IMR-90 (cell line): ENCODE measurements around the gene MTPN. TPM values are rescaled to one million over a fixed set of nuclear protein-coding genes. Genes with fewer than 3 reads are reported as not detected.

Source experiments
- ATAC-seq: fragments of 200-7000 bp; cut with Tn5 transposase; 2 replicates; pipeline ENCODE4 v1.9.1; 2020; ENCODE audit warnings: low read depth, mild to moderate bottlenecking, moderate library complexity
- BruUV-seq: library from RNA; stranded (reverse); fragments of 400-500 nt; replicated peaks from 2 replicates; lab custom pipeline; 2021; lab: Mats Ljungman, UMichigan
- CTCF ChIA-PET: fragments of 300-600 bp; formaldehyde crosslinking; extraction: SDS; loops from one replicate; lab custom pipeline; 2021; ENCODE audit warnings: antibody characterized with exemption; lab: Yijun Ruan, JAX
- POLR2A ChIA-PET: fragments of 300-600 bp; sonication (Branson Sonifier 250); formaldehyde crosslinking; loops from one replicate; lab custom pipeline; 2022; ENCODE audit warnings: antibody characterized with exemption; ENCODE audit not compliant: unreplicated experiment; lab: Charles Lee
- DNase-seq: peaks from one replicate; pipeline ENCODE4 v3.0.0; 2013
- H2AFZ ChIP-seq: replicated peaks from 2 replicates; pipeline ENCODE3; 2013; ENCODE audit warnings: low read length, mild to moderate bottlenecking; ENCODE audit not compliant: poor library complexity
- H2AK5ac ChIP-seq: 2 replicates; pipeline ENCODE4 v1.6.1; 2013; ENCODE audit warnings: low read depth, low read length, inconsistent platforms
- H2AK9ac ChIP-seq: replicated peaks from 2 replicates; pipeline ENCODE3; 2013; ENCODE audit warnings: mild to moderate bottlenecking, low read depth, low read length, moderate library complexity; ENCODE audit not compliant: poor library complexity
- H2BK120ac ChIP-seq: 2 replicates; pipeline ENCODE4 v1.6.1; 2013; ENCODE audit warnings: low read depth, low read length, inconsistent platforms
- H2BK15ac ChIP-seq: 3 replicates; pipeline ENCODE4 v1.6.1; 2013; ENCODE audit warnings: low read depth, low read length, inconsistent platforms
- H2BK20ac ChIP-seq: 2 replicates; pipeline ENCODE4 v1.6.1; 2013; ENCODE audit warnings: low read depth, mild to moderate bottlenecking, inconsistent platforms, low read length, moderate library complexity
- H2BK5ac ChIP-seq: 2 replicates; pipeline ENCODE4 v1.6.1; 2013; ENCODE audit warnings: mild to moderate bottlenecking, low read depth, low read length, inconsistent platforms; ENCODE audit not compliant: poor library complexity, severe bottlenecking
- H3K14ac ChIP-seq: replicated peaks from 2 replicates; pipeline ENCODE4 v1.6.1; 2013; ENCODE audit warnings: low read depth, low read length, inconsistent platforms
- H3K18ac ChIP-seq: 2 replicates; pipeline ENCODE4 v1.6.1; 2013; ENCODE audit warnings: low read depth, low read length, control low read depth
- H3K23ac ChIP-seq: 2 replicates; pipeline ENCODE4 v1.6.1; 2013; ENCODE audit warnings: low read depth, low read length, inconsistent platforms
- H3K27ac ChIP-seq: 2 replicates; pipeline ENCODE4 v1.5.1; 2013; ENCODE audit warnings: mild to moderate bottlenecking, control low read depth, low read length; ENCODE audit not compliant: insufficient read depth
- H3K27me3 ChIP-seq: 2 replicates; pipeline ENCODE4 v1.6.1; 2013; ENCODE audit warnings: low read length; ENCODE audit not compliant: control insufficient read depth, insufficient read depth
- H3K36me3 ChIP-seq: 2 replicates; pipeline ENCODE4 v1.6.1; 2013; ENCODE audit warnings: low read length, mixed read lengths; ENCODE audit not compliant: control insufficient read depth, insufficient read depth
- H3K4ac ChIP-seq: 2 replicates; pipeline ENCODE4 v1.6.1; 2013; ENCODE audit warnings: low read depth, low read length, inconsistent platforms
- H3K4me1 ChIP-seq: 2 replicates; pipeline ENCODE4 v1.6.1; 2013; ENCODE audit warnings: low read length, mixed read lengths; ENCODE audit not compliant: control insufficient read depth, insufficient read depth
- H3K4me2 ChIP-seq: 2 replicates; pipeline ENCODE4 v1.6.1; 2013; ENCODE audit warnings: low read depth, mild to moderate bottlenecking, control low read depth, low read length, moderate library complexity
- H3K4me3 ChIP-seq: 2 replicates; pipeline ENCODE4 v1.5.1; 2013; ENCODE audit warnings: low read depth, mild to moderate bottlenecking, control low read depth, low read length, moderate library complexity; ENCODE audit not compliant: insufficient read depth
- H3K56ac ChIP-seq: 2 replicates; pipeline ENCODE4 v1.6.1; 2013; ENCODE audit warnings: low read length, inconsistent platforms; ENCODE audit not compliant: insufficient read depth; ENCODE audit errors: extremely low read depth
- H3K79me1 ChIP-seq, 2 experiments: 2 replicates each; pipeline ENCODE4 v1.6.1; 2013; ENCODE audit warnings: low read length in 2 of 2, inconsistent platforms in 1 of 2, low read depth in 1 of 2
- H3K9ac ChIP-seq: 2 replicates; pipeline ENCODE4 v1.6.1; 2013; ENCODE audit warnings: low read depth, low read length, control low read depth
- H3K9me1 ChIP-seq: 2 replicates; pipeline ENCODE4 v1.6.1; 2013; ENCODE audit warnings: low read length, inconsistent platforms; ENCODE audit not compliant: insufficient read depth
- H3K9me3 ChIP-seq: 2 replicates; pipeline ENCODE4 v1.6.1; 2013; ENCODE audit warnings: low read length; ENCODE audit not compliant: control insufficient read depth, insufficient read depth
- H4K20me1 ChIP-seq: 2 replicates; pipeline ENCODE4 v1.6.1; 2013; ENCODE audit warnings: low read length, inconsistent platforms; ENCODE audit not compliant: insufficient read depth
- H4K5ac ChIP-seq: 2 replicates; pipeline ENCODE4 v1.6.1; 2013; ENCODE audit warnings: mild to moderate bottlenecking, low read depth, low read length, control low read depth
- H4K8ac ChIP-seq, 2 experiments: 2 replicates each; pipeline ENCODE4 v1.6.1; 2013; ENCODE audit warnings: low read depth in 2 of 2, low read length in 2 of 2, control low read depth in 1 of 2, inconsistent platforms in 1 of 2
- H4K91ac ChIP-seq: 2 replicates; pipeline ENCODE4 v1.6.1; 2013; ENCODE audit warnings: low read depth, low read length, inconsistent platforms; ENCODE audit not compliant: insufficient read depth
- BHLHE40 ChIP-seq: fragments of 150-350 bp; IDR thresholded peaks from 2 replicates; pipeline ENCODE4 v1.6.1; 2016; ENCODE audit warnings: mild to moderate bottlenecking, low read depth, low read length
- CEBPB ChIP-seq: IDR thresholded peaks from 2 replicates; pipeline ENCODE4 v1.6.1; 2012; ENCODE audit warnings: low read depth, low read length, improper control_type of control experiment
- WGBS, 2 experiments: methylation state at CpG; one replicate each; pipeline versions ENCODE4 v1.1.5 to v1.1.7; 2013; ENCODE audit warnings: missing lambda C conversion rate in 2 of 2; ENCODE audit not compliant: insufficient read length in 1 of 2; ENCODE audit errors: extremely low coverage in 2 of 2; 5-methylcytosine and 5-hydroxymethylcytosine counted together
- dilution Hi-C: fragments of 300-500 bp; cut with HindIII; formaldehyde crosslinking; loops from one replicate; pipeline ENCODE4 v1.14.3; 2018; ENCODE audit warnings: low sequenced_read_pairs; ENCODE audit not compliant: unreplicated experiment
- in situ Hi-C: fragments of 300-500 bp; cut with MboI; formaldehyde crosslinking; loops from 3 replicates; pipeline ENCODE4 v1.14.3; 2019; ENCODE audit warnings: low sequenced_read_pairs, inconsistent platforms, mixed read lengths
- intact Hi-C: fragments of 100-400 bp; cut with micrococcal nuclease; formaldehyde crosslinking; loops from 2 replicates; pipeline ENCODE4 v1.10.0; 2022
- polyA plus RNA-seq, 3 experiments: library from polyadenylated mRNA; depleted of rRNA; stranded (reverse); fragments of >200 nt; gene quantifications; 2 replicates each; pipeline ENCODE4 v1.2.3, GENCODE V29; 2012; ENCODE audit warnings: low replicate concordance in 1 of 3
- total RNA-seq: library from RNA; depleted of rRNA; stranded (reverse); fragments of >200 nt; gene quantifications from 2 replicates; pipeline ENCODE4 v1.2.3, GENCODE V29; 2012

The MTPN gene
- total and polyA plus RNA-seq, 2 of the 4 experiments (the other 2 are of a cell fraction) = 58.8 to 94.4 TPM

GRCh38 chr7:136018104-136018503 is 40.9 kb upstream of the MTPN start:
- Histone ChIP-seq H2AK9ac (no peak overlapping the region), H2BK20ac (no peak overlapping the region), H4K5ac (no peak overlapping the region), H3K4me1 (no peaks in the 10 kb centered on the region), H3K27ac (no peak overlapping the region), H3K79me1 (no peaks in the 10 kb centered on the region), H2BK15ac (no peak overlapping the region), H3K27me3 (peaks cover 4% of the 10 kb centered on the region; the same call in 1 of the 2 replicates), H3K4ac (no peak overlapping the region), H3K14ac (no peak overlapping the region), H3K36me3 (no peaks in the 10 kb centered on the region), H3K9ac (no peak overlapping the region), H3K4me3 (no peak overlapping the region), H3K9me3 (no peaks in the 10 kb centered on the region), H3K56ac (no peak overlapping the region), H3K9me1 (no peaks in the 10 kb centered on the region), H2AK5ac (no peak overlapping the region), H2BK5ac (no peak overlapping the region), H3K4me2 (no peak overlapping the region), H4K20me1 (no peaks in the 10 kb centered on the region), H2AFZ (no peak overlapping the region), H3K18ac (no peak overlapping the region), H3K23ac (no peak overlapping the region), H4K91ac (no peak overlapping the region), H2BK120ac (no peak overlapping the region), H4K8ac (no peak overlapping the region)
- CTCF ChIA-PET = no interaction called here
- no TSS peak for BruUV-seq
- TF ChIP-seq CEBPB (peak; percentile 33; the same call in 1 of the 2 replicates), BHLHE40 (no peak)
- no CpG with 5 or more reads among the region's 2 CpGs for WGBS, 2 experiments
- dilution Hi-C loops (no loop called here), intact Hi-C loops (no loop called here), in situ Hi-C loops (loop anchor here (25.0 kb wide), 1 partner anchor 756 kb away; no protein-coding TSS in a partner anchor)
- DNase-seq (peak; percentile 16), ATAC-seq (no peak)
- POLR2A ChIA-PET = no interaction called here
